Nephron progenitor cell (in vitro differentiated cells): ENCODE results near the gene LOXL3.
A peak's percentile ranks its signal among the peaks of the same experiment; 100 is the strongest.

ENCODE experiments used
- DNase-seq: peaks from one replicate; pipeline ENCODE4 v3.0.0; 2021
- H3K27ac Mint-ChIP-seq: 2 replicates; pipeline ENCODE4 v1.8.0; 2021; ENCODE audit warnings: mild to moderate bottlenecking, moderate library complexity, mixed read lengths
- H3K27me3 Mint-ChIP-seq: 2 replicates; pipeline ENCODE4 v1.8.0; 2021; ENCODE audit warnings: mild to moderate bottlenecking, low read depth, mixed read lengths; ENCODE audit not compliant: poor library complexity
- H3K36me3 Mint-ChIP-seq: 2 replicates; pipeline ENCODE4 v1.8.0; 2021; ENCODE audit warnings: low read depth, mixed read lengths
- H3K4me1 Mint-ChIP-seq: 2 replicates; pipeline ENCODE4 v1.8.0; 2021; ENCODE audit warnings: mixed read lengths
- H3K4me3 Mint-ChIP-seq: 2 replicates; pipeline ENCODE4 v1.8.0; 2021; ENCODE audit warnings: mild to moderate bottlenecking, moderate library complexity, mixed read lengths
- H3K9me3 Mint-ChIP-seq: 2 replicates; pipeline ENCODE4 v1.8.0; 2021; ENCODE audit warnings: mild to moderate bottlenecking, moderate library complexity, mixed read lengths
- CTCF ChIP-seq: fragments of 200-600 bp; sonication (generic); IDR thresholded peaks from 2 replicates; pipeline ENCODE4 v1.5.0; 2021; ENCODE audit warnings: antibody characterized with exemption

The LOXL3 gene

GRCh38 chr2:74550231-74550630 is 3.5 kb downstream of the LOXL3 start:
- peaks cover 59% of the 10 kb centered on the region for H3K27me3 Mint-ChIP-seq
- H3K4me1 Mint-ChIP-seq, result peaks cover 52% of the 10 kb centered on the region
- TF ChIP-seq CTCF, result no peak
- no peak for DNase-seq
- no peak overlapping the region for H3K27ac Mint-ChIP-seq
- no peaks in the 10 kb centered on the region for H3K9me3 Mint-ChIP-seq
- H3K36me3 Mint-ChIP-seq, result peaks cover 19% of the 10 kb centered on the region
- peak overlapping the region; percentile 79 for H3K4me3 Mint-ChIP-seq

GRCh38 chr2:74548900-74549826 is 4.6 kb downstream of the LOXL3 start:
- H3K27me3 Mint-ChIP-seq, result peaks cover 56% of the 10 kb centered on the region
- peaks cover 23% of the 10 kb centered on the region for H3K36me3 Mint-ChIP-seq
- H3K4me3 Mint-ChIP-seq, result peak overlapping the region; percentile 79
- no peak for TF ChIP-seq CTCF
- H3K4me1 Mint-ChIP-seq, result peaks cover 50% of the 10 kb centered on the region
- H3K9me3 Mint-ChIP-seq, result no peaks in the 10 kb centered on the region
- peak; percentile 74 for DNase-seq
- H3K27ac Mint-ChIP-seq, result no peak overlapping the region

GRCh38 chr2:74548285-74548899 is 5.3 kb downstream of the LOXL3 start:
- Mint-ChIP-seq H3K4me1 (peaks cover 45% of the 10 kb centered on the region), H3K27me3 (peaks cover 56% of the 10 kb centered on the region), H3K4me3 (peak overlapping the region; percentile 89), H3K27ac (no peak overlapping the region), H3K36me3 (peaks cover 24% of the 10 kb centered on the region), H3K9me3 (no peaks in the 10 kb centered on the region)
- no peak for TF ChIP-seq CTCF
- DNase-seq, result no peak

GRCh38 chr2:74546004-74546403 is 7.7 kb downstream of the LOXL3 start:
- no peak for TF ChIP-seq CTCF
- no peak for DNase-seq
- peaks cover 46% of the 10 kb centered on the region for H3K27me3 Mint-ChIP-seq
- no peaks in the 10 kb centered on the region for H3K9me3 Mint-ChIP-seq
- H3K27ac Mint-ChIP-seq, result no peak overlapping the region
- peaks cover 23% of the 10 kb centered on the region for H3K4me1 Mint-ChIP-seq
- H3K4me3 Mint-ChIP-seq, result no peak overlapping the region
- peaks cover 29% of the 10 kb centered on the region for H3K36me3 Mint-ChIP-seq

GRCh38 chr2:74544634-74545033 is 9.1 kb downstream of the LOXL3 start:
- no peak for DNase-seq
- Mint-ChIP-seq H3K27ac (no peak overlapping the region), H3K4me3 (no peak overlapping the region), H3K4me1 (peaks cover 11% of the 10 kb centered on the region), H3K27me3 (peaks cover 33% of the 10 kb centered on the region), H3K9me3 (no peaks in the 10 kb centered on the region), H3K36me3 (peaks cover 25% of the 10 kb centered on the region)
- TF ChIP-seq CTCF, result no peak
